Uterus (tissue), 4 donors: Measurements from ENCODE around the gene C1QTNF3. TPM values are rescaled to one million over a fixed set of nuclear protein-coding genes. Genes with fewer than 3 reads are reported as not detected.

ENCODE experiments used
- DNase-seq, 2 donors: peaks; one replicate each; pipeline ENCODE4 v3.0.0-alpha.2; 2019 to 2020
- H3K27ac ChIP-seq, 2 donors: fragments of 200-600 bp; sonication (generic); 1 replicate in 1 of 2; 2 replicates in 1 of 2; pipeline ENCODE4 v1.5.1; 2016 to 2018
- H3K27me3 ChIP-seq, 2 donors: fragments of 200-600 bp; sonication (generic); one replicate each; pipeline ENCODE4 v1.5.1; 2018 to 2019; ENCODE audit warnings: control low read depth in 1 of 2
- H3K36me3 ChIP-seq, 2 donors: fragments of 200-600 bp; sonication (generic); one replicate each; pipeline ENCODE4 v1.5.1; 2019; ENCODE audit warnings: control low read depth in 1 of 2
- H3K4me1 ChIP-seq, 2 donors: fragments of 200-600 bp; sonication (generic); one replicate each; pipeline ENCODE4 v1.5.1; 2018 to 2019; ENCODE audit warnings: control low read depth in 1 of 2
- H3K4me3 ChIP-seq, 2 donors: fragments of 200-600 bp; sonication (generic); 1 replicate in 1 of 2; 2 replicates in 1 of 2; pipeline ENCODE4 v1.5.1; 2018 to 2019; ENCODE audit warnings: mild to moderate bottlenecking in 1 of 2
- H3K9me3 ChIP-seq, 2 donors: fragments of 200-600 bp; sonication (generic); one replicate each; pipeline ENCODE4 v1.5.1; 2019; ENCODE audit warnings: control low read depth in 1 of 2
- POLR2A ChIP-seq, 2 donors: fragments of 450-650 bp; IDR thresholded peaks; one replicate each; pipeline ENCODE4 v1.6.1; 2016; ENCODE audit warnings: antibody characterized with exemption in 2 of 2, mild to moderate bottlenecking in 1 of 2, moderate library complexity in 1 of 2
- intact Hi-C: fragments of 100-400 bp; cut with DNase I; formaldehyde crosslinking; loops from one replicate; pipeline ENCODE4 v1.15.1; 2023; ENCODE audit warnings: low total_unique reads
- total RNA-seq, 4 donors: library from RNA; depleted of rRNA in 3 of 4; stranded (reverse); fragments of >200 nt in 3 of 4; gene quantifications; one replicate each; pipeline versions ENCODE4 v1.1.0 to v1.2.4, GENCODE V29; 2014 to 2023
- TF ChIP-seq, protein P1 (sequence below), 4 experiments: fragments of 200-600 bp in 2 of 4; fragments of 450-650 bp in 2 of 4; sonication (generic) in 2 of 4; IDR thresholded peaks; one replicate each; pipeline ENCODE4 v1.5.1; 2016 to 2019; ENCODE audit warnings: antibody characterized with exemption in 4 of 4, mild to moderate bottlenecking in 2 of 4, moderate library complexity in 1 of 4
- donor health status: DM: yes; HTN: yes; CAD: no.

Gene C1QTNF3
- total RNA-seq, 4 donors from 2014 or later, result 7.6 to 35.9 (median 13.3) TPM

DNA sequence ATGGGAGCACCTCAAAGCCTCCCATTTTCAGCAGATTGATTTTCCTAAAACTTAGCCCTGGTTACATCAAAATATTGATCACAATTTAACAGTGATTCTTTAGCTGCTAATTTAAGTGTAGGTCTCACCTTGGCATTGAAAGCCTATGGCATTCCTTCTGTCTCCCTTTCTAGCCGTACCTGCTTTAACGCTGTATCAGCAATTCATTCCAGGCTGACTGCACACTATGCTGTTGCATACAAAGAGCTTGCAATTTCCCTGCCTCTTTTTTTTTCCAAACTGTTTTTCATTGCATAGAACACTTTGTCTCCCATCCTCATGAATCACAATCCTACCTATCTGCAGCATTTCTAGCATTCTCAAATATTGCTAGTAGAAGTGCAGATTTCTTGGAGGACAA is 26.3 kb downstream of the C1QTNF3 start:
- intact Hi-C loops, result no loop called here
- Histone ChIP-seq H3K36me3 (no peaks in the 10 kb centered on the region), H3K4me3 (no peak overlapping the region), H3K4me1 (no peaks in the 10 kb centered on the region), H3K27me3 (no peaks in the 10 kb centered on the region), H3K27ac (peak overlapping the region in 1 of 2 donors; percentile 24), H3K9me3 (no peaks in the 10 kb centered on the region)
- DNase-seq, result no peak
- TF ChIP-seq POLR2A (IDR thresholded peaks at IDR 0.05), result no peak
- TF ChIP-seq, protein P1, sequence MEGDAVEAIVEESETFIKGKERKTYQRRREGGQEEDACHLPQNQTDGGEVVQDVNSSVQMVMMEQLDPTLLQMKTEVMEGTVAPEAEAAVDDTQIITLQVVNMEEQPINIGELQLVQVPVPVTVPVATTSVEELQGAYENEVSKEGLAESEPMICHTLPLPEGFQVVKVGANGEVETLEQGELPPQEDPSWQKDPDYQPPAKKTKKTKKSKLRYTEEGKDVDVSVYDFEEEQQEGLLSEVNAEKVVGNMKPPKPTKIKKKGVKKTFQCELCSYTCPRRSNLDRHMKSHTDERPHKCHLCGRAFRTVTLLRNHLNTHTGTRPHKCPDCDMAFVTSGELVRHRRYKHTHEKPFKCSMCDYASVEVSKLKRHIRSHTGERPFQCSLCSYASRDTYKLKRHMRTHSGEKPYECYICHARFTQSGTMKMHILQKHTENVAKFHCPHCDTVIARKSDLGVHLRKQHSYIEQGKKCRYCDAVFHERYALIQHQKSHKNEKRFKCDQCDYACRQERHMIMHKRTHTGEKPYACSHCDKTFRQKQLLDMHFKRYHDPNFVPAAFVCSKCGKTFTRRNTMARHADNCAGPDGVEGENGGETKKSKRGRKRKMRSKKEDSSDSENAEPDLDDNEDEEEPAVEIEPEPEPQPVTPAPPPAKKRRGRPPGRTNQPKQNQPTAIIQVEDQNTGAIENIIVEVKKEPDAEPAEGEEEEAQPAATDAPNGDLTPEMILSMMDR (IDR thresholded peaks at IDR 0.05), result no peak

DNA sequence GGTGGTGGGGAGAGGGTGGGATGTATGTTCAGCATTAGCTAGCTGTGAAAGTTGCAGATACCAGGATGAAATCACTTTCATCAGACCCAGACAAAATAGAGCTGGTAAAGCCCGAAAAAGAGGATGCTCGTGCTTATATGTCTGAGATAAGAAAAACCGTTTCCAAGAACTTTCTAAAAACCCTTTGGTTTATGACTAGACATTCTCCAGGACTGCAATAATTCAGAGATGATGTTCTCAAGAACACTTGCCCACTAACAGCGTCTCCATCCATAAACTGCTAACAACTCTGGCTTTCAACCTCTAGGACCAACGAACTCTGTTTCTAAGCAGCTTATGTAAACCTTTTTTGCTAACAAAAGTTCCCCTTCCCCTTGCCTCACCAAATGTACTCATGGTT is 26.8 kb downstream of the C1QTNF3 start:
- Histone ChIP-seq H3K4me3 (no peak overlapping the region), H3K4me1 (no peaks in the 10 kb centered on the region), H3K9me3 (no peaks in the 10 kb centered on the region), H3K27me3 (no peaks in the 10 kb centered on the region), H3K27ac (peak overlapping the region in 1 of 2 donors; percentile 24), H3K36me3 (no peaks in the 10 kb centered on the region)
- DNase-seq, result no peak
- intact Hi-C loops, result no loop called here
- TF ChIP-seq, protein P1 (IDR thresholded peaks at IDR 0.05), result no peak
- TF ChIP-seq POLR2A (IDR thresholded peaks at IDR 0.05), result no peak

DNA sequence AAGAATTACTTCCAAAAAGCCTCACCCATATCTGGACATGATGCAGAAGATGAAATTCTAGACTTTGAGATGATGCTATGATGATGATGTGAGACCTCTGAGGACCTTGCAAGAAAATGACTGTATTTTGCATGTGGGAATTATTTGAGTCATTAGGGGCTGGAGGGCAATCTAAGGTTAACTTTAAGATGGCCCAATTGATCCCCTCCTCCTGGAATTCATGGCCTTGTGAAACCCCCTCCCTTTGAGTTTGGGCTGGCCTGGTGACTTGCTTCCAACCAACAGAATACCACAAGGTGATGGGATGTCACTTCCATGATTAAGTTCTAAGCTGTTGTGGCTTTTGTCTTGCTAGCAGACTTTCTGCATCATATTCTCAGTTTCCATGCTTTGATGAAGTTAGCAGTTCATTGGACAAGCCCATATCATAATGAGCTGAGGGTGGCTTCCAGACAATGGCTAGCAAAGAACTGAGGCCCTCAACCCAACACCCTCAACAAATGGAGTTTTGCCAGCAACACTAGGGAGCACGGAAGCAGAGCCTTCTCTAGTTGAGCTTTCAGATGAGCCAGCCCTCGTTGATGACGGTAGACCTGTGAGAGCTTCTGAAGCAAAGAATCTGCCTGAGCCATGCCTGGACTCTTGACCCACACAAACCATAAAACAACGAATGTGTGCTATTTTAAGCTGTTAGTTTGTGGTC is 27.7 kb downstream of the C1QTNF3 start:
- H3K4me1 ChIP-seq, result no peaks in the 10 kb centered on the region
- H3K36me3 ChIP-seq, result no peaks in the 10 kb centered on the region
- H3K27ac ChIP-seq, result peak overlapping the region in 1 of 2 donors; percentile 39
- no peaks in the 10 kb centered on the region for H3K9me3 ChIP-seq
- H3K27me3 ChIP-seq, result no peaks in the 10 kb centered on the region
- H3K4me3 ChIP-seq, result no peak overlapping the region
- intact Hi-C loops, result no loop called here
- no peak for DNase-seq
- TF ChIP-seq, protein P1 (IDR thresholded peaks at IDR 0.05), result no peak
- TF ChIP-seq POLR2A (IDR thresholded peaks at IDR 0.05), result no peak

DNA sequence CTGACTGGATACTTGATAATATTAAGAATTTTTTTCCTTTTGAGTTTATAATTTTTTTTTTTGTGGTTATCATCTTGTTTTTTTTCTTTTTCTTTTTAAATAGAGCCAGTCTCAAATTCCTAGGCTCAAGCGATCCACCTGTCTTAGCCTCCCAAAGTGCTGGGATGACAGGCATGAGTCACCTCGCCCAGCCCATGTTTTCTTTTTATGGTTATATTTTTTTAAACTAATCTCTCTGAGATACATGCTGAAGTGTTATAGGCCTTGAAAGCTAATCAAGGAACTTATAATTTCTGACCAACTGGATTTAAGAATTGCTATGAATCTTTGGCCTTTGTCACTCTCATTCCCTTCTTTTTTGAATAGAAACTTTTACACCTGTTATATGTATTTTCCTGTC is 28.4 kb downstream of the C1QTNF3 start:
- intact Hi-C loops, result no loop called here
- H3K4me1 ChIP-seq, result no peaks in the 10 kb centered on the region
- no peak overlapping the region for H3K27ac ChIP-seq
- H3K4me3 ChIP-seq, result no peak overlapping the region
- no peaks in the 10 kb centered on the region for H3K27me3 ChIP-seq
- H3K36me3 ChIP-seq, result no peaks in the 10 kb centered on the region
- no peak for DNase-seq
- TF ChIP-seq POLR2A (IDR thresholded peaks at IDR 0.05), result no peak
- TF ChIP-seq, protein P1 (IDR thresholded peaks at IDR 0.05), result no peak
- no peaks in the 10 kb centered on the region for H3K9me3 ChIP-seq

DNA sequence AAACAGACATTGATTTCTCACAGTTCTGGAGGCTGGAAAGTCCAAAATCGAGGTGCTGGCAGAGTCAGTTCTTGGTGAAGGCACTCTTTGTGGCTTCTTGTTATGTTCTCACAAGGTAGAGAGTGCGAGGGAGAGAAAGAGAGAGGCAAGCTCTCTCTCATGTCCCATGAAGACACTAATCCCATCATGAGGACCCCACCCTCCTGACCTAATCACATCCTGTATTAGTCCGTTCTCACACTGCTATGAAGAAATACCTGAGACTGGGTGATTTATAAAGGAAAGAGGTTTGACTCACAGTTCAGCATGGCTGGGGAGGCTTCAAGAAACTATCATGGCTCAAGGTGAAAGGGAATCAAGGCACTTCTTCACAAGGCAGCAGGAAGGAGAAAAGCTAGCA is 29.5 kb downstream of the C1QTNF3 start:
- Histone ChIP-seq H3K4me3 (no peak overlapping the region), H3K27ac (no peak overlapping the region), H3K36me3 (no peaks in the 10 kb centered on the region), H3K27me3 (no peaks in the 10 kb centered on the region), H3K4me1 (no peaks in the 10 kb centered on the region), H3K9me3 (no peaks in the 10 kb centered on the region)
- intact Hi-C loops, result no loop called here
- TF ChIP-seq POLR2A (IDR thresholded peaks at IDR 0.05), result no peak
- TF ChIP-seq, protein P1 (IDR thresholded peaks at IDR 0.05), result no peak
- DNase-seq, result no peak
